Liver (tissue), 9 donors: ENCODE results near the gene THEMIS. TPM values are rescaled to one million over a fixed set of nuclear protein-coding genes. Genes with fewer than 3 reads are reported as not detected.

Source experiments
- DNase-seq: peaks from one replicate; pipeline ENCODE4 v3.0.0-alpha.2; 2017; ENCODE audit warnings: low spot score
- H3K27ac ChIP-seq, 2 donors: one replicate each; pipeline ENCODE4 v1.7.0; 2013; ENCODE audit warnings: inconsistent platforms in 2 of 2, low read length in 2 of 2, control low read depth in 1 of 2, low read depth in 1 of 2, mild to moderate bottlenecking in 1 of 2
- H3K27me3 ChIP-seq, 4 donors: one replicate each; pipeline versions ENCODE4 v1.6.1 to v1.7.0; 2013; ENCODE audit warnings: low read length in 3 of 4, inconsistent platforms in 1 of 4, mild to moderate bottlenecking in 1 of 4, moderate library complexity in 1 of 4; ENCODE audit not compliant: control insufficient read depth in 4 of 4, insufficient read depth in 4 of 4
- H3K36me3 ChIP-seq, 4 donors: one replicate each; pipeline versions ENCODE4 v1.6.1 to v1.7.0; 2013; ENCODE audit warnings: low read length in 3 of 4, mild to moderate bottlenecking in 3 of 4, low read depth in 1 of 4, moderate library complexity in 1 of 4; ENCODE audit not compliant: control insufficient read depth in 4 of 4, insufficient read depth in 3 of 4
- H3K4me1 ChIP-seq, 4 donors: one replicate each; pipeline versions ENCODE4 v1.6.1 to v1.7.0; 2013; ENCODE audit warnings: low read length in 3 of 4, mild to moderate bottlenecking in 3 of 4, moderate library complexity in 1 of 4; ENCODE audit not compliant: control insufficient read depth in 4 of 4, insufficient read depth in 4 of 4
- H3K4me3 ChIP-seq, 3 donors: one replicate each; pipeline versions ENCODE4 v1.6.1 to v1.7.0; 2013; ENCODE audit warnings: low read length in 3 of 3, control low read depth in 1 of 3, low read depth in 1 of 3, mild to moderate bottlenecking in 1 of 3
- H3K9ac ChIP-seq, 2 donors: one replicate each; pipeline ENCODE4 v1.7.0; 2013; ENCODE audit warnings: low read length in 2 of 2, mild to moderate bottlenecking in 2 of 2, moderate library complexity in 2 of 2, control low read depth in 1 of 2, low read depth in 1 of 2
- H3K9me3 ChIP-seq, 4 donors: one replicate each; pipeline versions ENCODE4 v1.6.1 to v1.7.0; 2013; ENCODE audit warnings: low read length in 3 of 4; ENCODE audit not compliant: control insufficient read depth in 4 of 4
- ATF3 ChIP-seq: IDR thresholded peaks from 2 replicates; pipeline ENCODE4 v1.6.1; 2016; ENCODE audit warnings: antibody characterized with exemption
- HNF4G ChIP-seq: IDR thresholded peaks from 2 replicates; pipeline ENCODE4 v1.6.1; 2016; ENCODE audit warnings: antibody characterized with exemption
- JUND ChIP-seq, 2 donors: IDR thresholded peaks; 2 replicates each; pipeline ENCODE4 v1.6.1; 2016; ENCODE audit warnings: antibody characterized with exemption in 2 of 2
- MAX ChIP-seq: IDR thresholded peaks from 2 replicates; pipeline ENCODE4 v1.6.1; 2016; ENCODE audit warnings: antibody characterized with exemption
- NR2F2 ChIP-seq: IDR thresholded peaks from 2 replicates; pipeline ENCODE4 v1.6.1; 2016; ENCODE audit warnings: antibody characterized with exemption
- RAD21 ChIP-seq, 2 donors: IDR thresholded peaks; 2 replicates each; pipeline ENCODE4 v1.6.1; 2016; ENCODE audit warnings: antibody characterized with exemption in 2 of 2, mild to moderate bottlenecking in 2 of 2
- REST ChIP-seq: IDR thresholded peaks from 2 replicates; pipeline ENCODE4 v1.6.1; 2016; ENCODE audit warnings: antibody characterized with exemption, mild to moderate bottlenecking
- RXRA ChIP-seq, 2 donors: IDR thresholded peaks; 2 replicates each; pipeline ENCODE4 v1.6.1; 2017 to 2018; ENCODE audit warnings: antibody characterized with exemption in 2 of 2, mild to moderate bottlenecking in 1 of 2
- TAF1 ChIP-seq: conservative IDR thresholded peaks from 2 replicates; pipeline ENCODE4 v1.6.1; 2016; ENCODE audit warnings: antibody characterized with exemption, mild to moderate bottlenecking
- YY1 ChIP-seq: IDR thresholded peaks from 2 replicates; pipeline ENCODE4 v1.6.1; 2016; ENCODE audit warnings: antibody characterized with exemption, mild to moderate bottlenecking
- WGBS: extraction: QIAGEN DNeasy Blood & Tissue Kit; methylation state at CpG from one replicate; pipeline ENCODE4 v1.1.7; 2013; 5-methylcytosine and 5-hydroxymethylcytosine counted together
- polyA plus RNA-seq, 2 donors: library from polyadenylated mRNA; stranded (reverse) in 1 of 2; unstranded in 1 of 2; fragments of 200-250 nt in 1 of 2; fragments of >200 nt in 1 of 2; fragmentation: Nextera tagmentation in 1 of 2; extraction: Ambion mirVana in 1 of 2; gene quantifications; one replicate each; pipeline versions ENCODE4 v1.2.1 to v1.2.3, GENCODE V29; 2013 to 2015
- total RNA-seq, 2 donors: library from RNA; depleted of rRNA; stranded (reverse); fragments of >200 nt; gene quantifications; one replicate each; pipeline ENCODE4 v1.2.3, GENCODE V29; 2014
- donor health status: healthy.
- donor health status: healthy.
- donor health status: healthy.
- donor health status: healthy.
- donor health status: healthy.

THEMIS gene
- total and polyA plus RNA-seq, 4 donors, result 0.05 to 0.59 (median 0.21) TPM

GRCh38 chr6:127791779-127792528 is 108.9 kb downstream of the THEMIS start (continued):
- no peak for TF ChIP-seq REST

GRCh38 chr6:127790571-127790970 is 110.3 kb downstream of the THEMIS start:
- no peak overlapping the region for H3K4me3 ChIP-seq
- H3K4me1 ChIP-seq, result no peaks in the 10 kb centered on the region
- WGBS, result 86% methylated on average over 5 of the region's 5 CpGs
- no peaks in the 10 kb centered on the region for H3K27me3 ChIP-seq
- no peak overlapping the region for H3K9ac ChIP-seq
- H3K9me3 ChIP-seq, result no peaks in the 10 kb centered on the region
- TF ChIP-seq ATF3, result no peak
- DNase-seq, result no peak
- H3K27ac ChIP-seq, result no peak overlapping the region
- H3K36me3 ChIP-seq, result no peaks in the 10 kb centered on the region

- H3K4me3 ChIP-seq, result no peak overlapping the region
These were observed 114.7 kb downstream of the THEMIS start for GRCh38 chr6:127786109-127786508.

More at GRCh38 chr6:127786109-127786508, 114.7 kb downstream of the THEMIS start:
- TF ChIP-seq JUND (IDR thresholded peaks at IDR 0.05) (no peak), YY1 (no peak), TAF1 (no peak), NR2F2 (no peak), MAX (no peak), HNF4G (no peak), REST (no peak), RAD21 (IDR thresholded peaks at IDR 0.05) (no peak), RXRA (IDR thresholded peaks at IDR 0.05) (no peak)
- peaks cover 0 to 7% (median 0%) of the 10 kb centered on the region in 4 donors for H3K9me3 ChIP-seq
- no peak overlapping the region for H3K9ac ChIP-seq
- H3K4me1 ChIP-seq, result no peaks in the 10 kb centered on the region
- WGBS, result 30% methylated on average over 1 of the region's 1 CpG
- H3K27me3 ChIP-seq, result no peaks in the 10 kb centered on the region
- H3K27ac ChIP-seq, result no peak overlapping the region
- no peaks in the 10 kb centered on the region for H3K36me3 ChIP-seq
- DNase-seq, result no peak
